Endometrial microvascular endothelial cells (primary cell): ENCODE measurements around the gene PDCD11. TPM values are rescaled to one million over a fixed set of nuclear protein-coding genes. Genes with fewer than 3 reads are reported as not detected.

ENCODE experiments used
- in situ Hi-C: cut with HindIII; loops from 2 replicates; pipeline ENCODE4 v1.10.0; 2017; ENCODE audit warnings: low sequenced_read_pairs, low pct_unique_long_range_greater_than_20kb; ENCODE audit errors: inconsistent ontology term
- total RNA-seq: library from RNA; depleted of rRNA; stranded (reverse); fragments of >200 nt; gene quantifications from one replicate; pipeline ENCODE4 v1.2.3, GENCODE V29; 2015; ENCODE audit errors: inconsistent ontology term

Gene PDCD11
- total RNA-seq, 1 donor from 2014 or later: 43.3 TPM

DNA sequence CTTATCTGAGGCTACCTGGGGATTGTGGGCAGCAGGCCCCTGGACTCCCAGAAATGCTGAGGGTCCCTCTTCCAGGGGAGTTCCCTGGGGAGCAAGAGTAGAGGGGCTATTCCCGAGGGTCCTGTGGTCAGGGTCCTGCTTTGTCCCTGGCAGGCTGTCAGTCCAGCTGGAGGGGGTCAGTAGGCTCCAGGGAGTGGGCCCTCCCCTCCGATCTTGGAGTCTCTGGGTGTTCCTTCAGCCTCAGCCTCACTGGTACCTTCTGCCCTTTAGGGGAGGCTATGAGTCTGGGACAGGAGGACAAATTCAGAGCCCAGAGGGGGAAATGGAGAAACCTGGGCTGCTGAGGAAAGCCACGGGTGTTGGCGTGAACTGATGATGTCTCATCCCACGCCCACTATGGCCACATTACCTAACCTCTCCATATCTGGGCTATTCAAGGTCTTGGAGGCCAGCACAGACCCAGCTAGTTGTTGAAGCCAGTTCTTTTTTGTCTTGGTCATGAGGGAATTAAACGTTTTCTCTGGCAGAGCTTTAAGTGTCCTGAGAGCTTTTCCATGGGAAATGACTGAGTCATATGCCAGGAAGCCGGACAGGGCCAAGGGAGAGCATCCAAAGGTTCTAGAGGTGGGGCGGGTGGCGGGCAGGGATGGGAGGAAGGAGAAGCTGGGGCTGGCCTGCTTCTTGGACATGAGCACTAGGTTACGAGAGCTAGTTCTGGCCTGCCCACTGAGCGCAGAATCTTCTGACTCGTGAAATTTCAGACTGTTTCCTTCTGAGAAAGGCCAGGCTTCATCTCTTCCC, 49.5 kb downstream of the PDCD11 start:
- in situ Hi-C loops: no loop called here

DNA sequence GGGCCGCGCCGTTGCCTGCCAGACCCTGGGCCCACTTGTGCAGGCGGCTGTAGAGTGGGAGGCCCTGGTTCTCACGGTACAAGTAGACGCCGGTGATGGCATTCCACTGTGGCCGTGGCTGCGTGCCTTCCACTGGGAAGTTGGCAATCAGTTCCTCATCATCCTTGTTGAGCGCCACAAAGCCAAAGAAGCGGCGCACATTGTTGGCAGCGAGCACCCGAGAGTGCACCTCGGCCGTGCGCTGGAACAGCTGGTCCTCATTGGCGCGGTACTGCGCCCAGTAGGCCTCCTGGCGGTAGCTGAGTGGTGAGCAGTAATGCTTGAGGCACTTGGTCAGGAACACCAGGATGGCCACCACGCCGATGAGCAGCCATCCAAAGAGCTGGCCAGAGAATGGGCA, 50.8 kb downstream of the PDCD11 start:
- in situ Hi-C loops: no loop called here

DNA sequence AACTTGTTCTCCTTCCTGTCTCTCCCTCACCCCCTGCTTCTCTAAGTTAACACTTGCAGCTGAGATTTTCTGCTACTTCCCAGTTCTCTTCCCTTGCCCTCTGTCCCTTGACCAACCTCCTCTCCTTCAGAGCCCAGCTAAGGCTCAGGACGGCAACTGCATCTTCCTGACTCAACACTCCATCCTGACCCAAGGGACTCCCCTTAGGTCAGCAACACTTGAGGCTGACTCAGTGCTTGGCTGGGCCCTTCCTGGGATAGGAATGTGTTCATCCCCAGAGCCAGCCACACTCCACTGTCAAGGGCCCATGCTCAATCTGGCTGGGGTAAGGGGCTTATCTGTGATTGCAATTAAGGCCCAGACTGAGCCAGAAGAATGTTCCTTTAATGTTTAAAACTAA, 52.3 kb downstream of the PDCD11 start:
- in situ Hi-C loops: no loop called here

- in situ Hi-C loops: no loop called here
Observed at GRCh38 chr10:103449208-103450144, 53.0 kb downstream of the PDCD11 start.

- in situ Hi-C loops: no loop called here
Observed at GRCh38 chr10:103450201-103450695, 53.8 kb downstream of the PDCD11 start.

DNA sequence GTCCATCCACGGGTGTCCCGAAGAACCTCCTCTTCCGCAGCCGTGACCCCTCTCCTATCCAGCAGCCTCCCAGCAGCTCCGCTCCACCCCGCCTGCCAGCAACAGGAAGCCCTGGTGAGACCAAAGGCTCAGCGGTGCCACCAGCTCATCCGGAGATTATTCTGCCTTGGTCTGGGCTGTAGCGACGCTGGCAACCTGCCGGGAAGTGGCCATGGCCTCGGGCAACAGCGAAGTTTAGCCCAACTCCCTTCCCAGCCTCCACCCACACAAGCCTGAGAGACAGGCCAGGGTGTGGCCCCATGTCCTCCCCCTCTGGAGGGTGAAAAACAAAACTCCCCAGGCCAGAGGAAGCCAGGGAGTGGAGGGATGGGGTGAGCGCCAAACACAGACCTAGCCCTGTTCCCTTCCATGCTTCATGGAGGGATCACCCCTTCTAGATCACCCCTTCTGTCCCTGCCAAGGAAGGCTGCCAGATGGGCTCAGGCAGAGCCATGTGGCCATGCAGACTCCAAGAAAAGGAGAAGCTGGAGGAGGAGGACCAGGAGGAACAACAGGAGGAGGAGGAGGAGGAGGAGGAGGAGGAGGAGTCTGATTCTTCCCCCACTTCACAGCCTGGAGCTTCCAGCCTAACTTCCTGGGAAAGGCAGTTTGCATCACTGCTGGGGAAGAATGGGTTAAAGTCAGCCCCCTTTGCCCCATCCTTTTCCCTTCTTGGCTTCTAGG, 54.8 kb downstream of the PDCD11 start:
- in situ Hi-C loops: no loop called here

DNA sequence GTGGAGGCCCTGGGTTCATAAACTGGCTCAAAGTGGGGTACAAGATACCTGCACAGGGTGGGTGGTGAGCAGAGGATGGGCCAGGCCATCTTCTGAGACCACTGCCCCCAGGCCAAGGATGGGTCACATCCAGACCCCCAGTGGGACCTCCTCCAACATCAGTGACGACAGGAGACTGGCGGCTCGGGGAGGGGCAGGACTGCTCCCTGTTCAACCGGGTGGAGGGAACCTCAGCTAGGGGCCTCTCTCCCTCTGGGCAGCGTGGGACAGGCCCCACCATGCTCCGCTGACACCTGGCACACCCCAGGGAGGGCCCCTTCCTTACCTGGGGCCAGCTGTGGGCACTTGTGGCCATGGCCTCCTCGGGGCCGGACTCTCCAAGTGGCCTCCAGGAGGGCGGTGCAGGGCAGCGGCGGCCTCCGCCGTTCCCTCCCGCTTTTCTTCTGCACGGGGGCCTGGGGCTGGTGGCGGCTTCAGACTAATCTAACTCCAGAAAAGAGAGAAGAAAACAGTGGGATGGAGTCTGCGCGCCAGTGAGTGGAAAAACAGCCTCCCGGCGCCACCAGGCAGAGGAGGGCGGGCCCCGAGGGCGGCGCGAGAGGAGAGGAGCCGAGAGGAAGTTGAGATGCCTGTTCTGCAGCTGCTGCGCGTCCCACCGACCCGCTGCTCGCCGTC, 55.5 kb downstream of the PDCD11 start, which contains the start of gene CALHM2:
CALHM2 (minus strand) TSS at position 540 of the 675 bp plus-strand sequence. CDS start 2,429 bp downstream, outside the sequence.
- in situ Hi-C loops: no loop called here

DNA sequence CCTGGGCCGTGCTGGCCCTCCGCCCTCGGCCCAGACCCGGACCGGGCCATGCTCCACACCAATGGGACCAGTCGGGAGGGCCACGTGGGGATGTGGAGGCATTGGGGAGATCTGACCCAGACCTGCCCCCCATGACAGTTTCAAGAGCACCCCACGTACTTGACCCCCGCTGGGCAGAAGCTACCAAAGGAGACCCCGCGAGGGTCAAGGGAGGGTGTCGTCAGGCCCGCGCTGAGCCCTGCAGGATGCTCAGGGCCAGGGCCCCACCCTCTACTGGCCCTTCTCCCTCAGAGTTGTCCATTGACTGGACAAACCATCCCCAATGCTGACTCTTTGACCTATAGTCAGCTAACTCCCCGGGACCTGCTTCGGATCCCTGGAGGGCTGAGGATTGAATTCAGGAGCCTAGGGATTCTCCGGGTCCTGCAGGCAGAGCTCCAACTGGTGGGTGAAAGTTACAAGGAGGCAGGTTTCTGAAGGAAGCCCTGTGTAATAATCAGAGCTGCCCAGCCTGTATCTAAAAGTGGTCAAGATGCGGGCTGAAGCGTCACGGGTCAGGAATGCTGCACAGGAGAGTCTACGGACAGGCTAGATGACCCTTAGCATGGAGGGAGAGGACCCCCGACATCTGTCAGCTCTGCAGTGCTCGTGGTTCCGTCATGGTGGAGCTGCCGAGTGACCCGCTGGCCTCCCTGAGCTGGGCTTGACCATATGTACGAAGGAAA, 56.2 kb downstream of the PDCD11 start:
- in situ Hi-C loops: no loop called here

- in situ Hi-C loops: no loop called here
Observed at GRCh38 chr10:103454026-103454425, 57.6 kb downstream of the PDCD11 start.

- in situ Hi-C loops: no loop called here
Observed at GRCh38 chr10:103455235-103455634, 58.8 kb downstream of the PDCD11 start.

- in situ Hi-C loops: no loop called here
Observed at GRCh38 chr10:103456074-103456660, 59.7 kb downstream of the PDCD11 start.

- in situ Hi-C loops: no loop called here
Observed at GRCh38 chr10:103457176-103457712, 60.8 kb downstream of the PDCD11 start.

DNA sequence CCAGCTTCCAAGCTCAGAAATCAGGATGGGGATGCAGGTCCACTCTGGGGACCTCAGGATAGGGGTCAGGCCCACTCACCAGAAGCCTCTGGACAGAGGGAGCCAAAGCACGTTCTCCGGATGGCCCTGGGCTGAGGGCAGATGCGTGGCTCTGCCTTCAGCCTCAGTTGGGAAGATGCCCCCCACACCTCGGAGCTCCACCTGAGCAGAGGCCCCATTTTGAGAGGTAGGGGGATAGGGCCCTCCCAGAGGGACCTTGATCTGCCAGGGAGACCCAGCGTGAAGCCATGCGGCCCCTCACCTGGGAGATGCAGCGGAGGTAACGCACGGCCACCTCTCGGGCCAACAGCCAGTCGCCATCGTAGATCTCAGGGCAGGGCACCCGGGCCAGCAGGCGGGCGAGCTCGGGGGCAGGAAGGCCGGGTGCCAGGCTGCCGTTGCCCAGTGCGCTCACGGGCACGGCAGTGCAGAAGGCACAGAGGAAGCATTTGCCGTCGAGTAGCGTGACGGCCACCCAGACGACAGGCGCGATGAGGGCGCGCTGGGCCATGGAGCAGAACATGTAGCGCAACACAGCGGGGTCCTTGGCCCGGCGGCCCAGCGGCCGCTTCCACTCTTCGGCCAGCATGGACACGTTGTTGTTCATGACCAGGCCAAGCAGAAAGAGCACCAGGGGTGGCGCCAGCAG, 61.6 kb downstream of the PDCD11 start:
- in situ Hi-C loops: no loop called here

- in situ Hi-C loops: no loop called here
Observed at GRCh38 chr10:103458720-103459119, 62.3 kb downstream of the PDCD11 start, which contains the start of gene CALHM1. Gene CALHM1, minus strand, starts transcription at chr10:103458900. Its CDS starts 149 bp downstream, at chr10:103458751.

- in situ Hi-C loops: no loop called here
Observed at GRCh38 chr10:103459615-103460014, 63.2 kb downstream of the PDCD11 start.

DNA sequence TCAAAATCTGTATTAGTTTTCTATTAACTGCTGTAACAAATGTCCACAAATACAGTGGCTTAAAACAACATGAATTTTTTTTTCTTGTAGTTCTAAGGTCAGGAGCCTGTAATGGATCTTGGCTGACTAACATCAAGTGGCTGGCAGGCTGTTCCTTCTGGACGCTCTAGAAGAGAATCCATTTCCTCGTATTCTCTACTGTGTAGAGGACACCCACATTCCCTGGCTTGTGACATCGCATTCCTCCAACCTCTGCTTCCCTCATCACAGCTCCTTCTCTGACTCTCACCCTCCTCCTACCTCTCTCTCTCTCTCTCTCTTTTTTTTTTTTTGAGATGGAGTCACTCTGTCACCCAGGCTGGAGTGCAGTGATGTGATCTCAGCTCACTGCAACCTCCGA, 67.1 kb downstream of the PDCD11 start:
- in situ Hi-C loops: no loop called here
